GM19025 (cell line): ENCODE results near the gene SUSD6.

Source experiments
- ATAC-seq: cut with Tn5 transposase; IDR thresholded peaks from one replicate; pipeline ENCODE4 v1.9.1; 2021; ENCODE audit warnings: mild to moderate bottlenecking, low read depth, moderate library complexity; ENCODE audit not compliant: unreplicated experiment

Gene SUSD6

GRCh38 chr14:69749956-69750355, 138.6 kb downstream of the SUSD6 start:
- peak; percentile 75 for ATAC-seq

DNA sequence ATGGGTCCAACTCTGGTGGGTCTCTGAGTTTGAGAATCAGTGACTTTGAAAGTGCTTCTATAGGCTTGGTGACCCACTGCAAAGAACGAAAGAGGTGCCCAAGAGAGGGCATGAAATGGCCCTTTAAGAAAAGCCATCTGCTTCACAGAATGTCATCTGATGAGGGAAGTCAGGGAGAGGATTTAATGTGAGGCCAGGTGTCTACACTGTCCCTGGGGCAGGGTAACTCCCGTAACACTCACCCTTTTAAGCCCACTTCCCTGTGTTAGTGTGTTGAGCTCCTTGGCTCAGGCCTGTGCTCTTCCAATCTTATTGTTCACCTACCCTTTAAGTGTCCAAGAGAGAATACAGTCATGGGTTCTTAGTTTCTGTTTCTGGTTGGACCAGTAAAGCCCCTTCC, 139.1 kb downstream of the SUSD6 start:
- no peak for ATAC-seq

- ATAC-seq: no peak
Observed at GRCh38 chr14:69752773-69753172, 141.4 kb downstream of the SUSD6 start.

- ATAC-seq: no peak
Observed at GRCh38 chr14:69753860-69754259, 142.5 kb downstream of the SUSD6 start.

GRCh38 chr14:69754487-69754886, 143.1 kb downstream of the SUSD6 start:
- no peak for ATAC-seq

DNA sequence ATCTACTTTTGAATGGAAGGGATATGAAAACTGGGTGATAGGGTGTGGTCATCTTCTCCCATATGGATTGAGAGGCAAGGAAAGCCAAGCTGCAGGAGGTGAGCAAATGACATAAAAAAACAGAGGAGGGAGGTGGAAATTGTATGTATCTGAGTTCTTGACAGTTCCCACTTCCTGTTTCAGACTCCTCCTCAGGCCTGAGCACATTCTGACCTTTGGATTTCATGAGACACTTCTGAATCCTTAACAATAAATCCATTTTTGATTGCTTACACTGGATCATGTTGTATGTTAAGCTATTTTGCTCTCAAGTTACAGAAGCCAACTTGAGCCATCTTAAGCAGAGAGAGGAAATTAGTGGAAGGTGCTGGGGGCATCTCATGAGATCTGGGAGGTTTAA, 143.9 kb downstream of the SUSD6 start:
- ATAC-seq: no peak

- no peak for ATAC-seq
Observed at GRCh38 chr14:69755784-69756183, 144.4 kb downstream of the SUSD6 start.

DNA sequence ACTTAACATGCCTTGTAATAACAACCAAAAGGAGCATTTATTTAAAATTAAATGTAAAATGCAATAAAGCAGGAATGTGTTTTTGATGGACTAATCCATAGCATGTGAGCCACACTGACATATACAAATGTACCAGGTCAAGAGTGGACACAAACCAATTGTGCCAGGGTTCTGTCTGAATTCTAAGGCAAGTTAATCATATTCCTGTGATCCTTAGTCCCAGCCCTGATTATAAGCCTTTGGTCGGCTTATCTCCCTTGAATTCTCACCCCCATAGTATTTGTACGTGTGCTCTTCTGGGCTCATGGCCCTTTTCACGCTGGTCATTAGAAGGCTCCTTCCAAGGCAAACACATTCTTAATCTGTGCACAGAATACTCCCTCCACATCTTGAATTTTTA, 144.9 kb downstream of the SUSD6 start:
- no peak for ATAC-seq

GRCh38 chr14:69760810-69761209, 149.4 kb downstream of the SUSD6 start:
- ATAC-seq: no peak

GRCh38 chr14:69763761-69764510, 152.5 kb downstream of the SUSD6 start:
- no peak for ATAC-seq
